NB4 (cell line): ENCODE data around the gene TMEM179B.

Source experiments
- DNase-seq: peaks from one replicate; pipeline ENCODE4 v3.0.0; 2010; ENCODE audit warnings: low read depth
- H3K4me3 ChIP-seq: one replicate; pipeline ENCODE4 v1.5.1; 2011; ENCODE audit warnings: mild to moderate bottlenecking, low read depth, low read length, moderate library complexity
- CTCF ChIP-seq: IDR thresholded peaks from one replicate; pipeline ENCODE4 v1.5.1; 2012; ENCODE audit warnings: low read depth, low read length
- MAX ChIP-seq: IDR thresholded peaks from 2 replicates; pipeline ENCODE4 v1.6.1; 2011; ENCODE audit warnings: low read depth, low read length
- MYC ChIP-seq: IDR thresholded peaks from 2 replicates; pipeline ENCODE4 v1.6.1; 2011; ENCODE audit warnings: low read depth, low read length
- POLR2A ChIP-seq: IDR thresholded peaks from 2 replicates; pipeline ENCODE4 v1.6.1; 2011; ENCODE audit warnings: mild to moderate bottlenecking; ENCODE audit not compliant: insufficient read length; ENCODE audit errors: extremely low read depth

TMEM179B gene

GRCh38 chr11:62805076-62805892 is 18.1 kb downstream of the TMEM179B start, which contains the start of gene NXF1:
Gene NXF1, minus strand, starts transcription at chr11:62805440. Its CDS starts 84 bp downstream, at chr11:62805356.
- peak; percentile 97 for DNase-seq
- peak within 1 kb of the TSS; percentile 94 for H3K4me3 ChIP-seq
- TF ChIP-seq CTCF (no peak), MYC (peak; percentile 65; the same call in 1 of the 2 replicates), MAX (peak; percentile 76), POLR2A (peak; percentile 100)

- H3K4me3 ChIP-seq = peak overlapping the region; percentile 79
- peak; percentile 56 for DNase-seq
- TF ChIP-seq MYC (no peak), MAX (no peak), POLR2A (no peak), CTCF (no peak)
Measured at GRCh38 chr11:62805961-62806441, 18.8 kb downstream of the TMEM179B start.

GRCh38 chr11:62806611-62807121 is 19.5 kb downstream of the TMEM179B start:
- peak overlapping the region; percentile 79 for H3K4me3 ChIP-seq
- TF ChIP-seq MAX = peak; percentile 23; the same call in 1 of the 2 replicates
- no peak for TF ChIP-seq CTCF
- peak; percentile 91 for DNase-seq

- H3K4me3 ChIP-seq = no peak overlapping the region
- DNase-seq = no peak
- TF ChIP-seq MAX (no peak), CTCF (no peak), MYC (no peak)
Measured at GRCh38 chr11:62810748-62811147, 23.5 kb downstream of the TMEM179B start.

- TF ChIP-seq CTCF (no peak), MAX (no peak), POLR2A (no peak), MYC (no peak)
- DNase-seq = no peak
- H3K4me3 ChIP-seq = no peak overlapping the region
Measured at GRCh38 chr11:62811659-62812058, 24.5 kb downstream of the TMEM179B start.
